ENCODE data around the gene GIPC2. TPM values are rescaled to one million over a fixed set of nuclear protein-coding genes. Genes with fewer than 3 reads are reported as not detected.

GIPC2 gene
- total and polyA plus RNA-seq, 2 donors (not counting 1 experiment from before 2014, with no cell fraction given), result not detected

GRCh38 chr1:78045563-78045925 lies 222 bp upstream of the GIPC2 start:
- TF ChIP-seq EZH2 (IDR thresholded peaks at IDR 0.05; ENCODE audit: borderline replicate concordance, insufficient read depth, low read depth, low read length, poor library complexity, severe bottlenecking), result no peak
- TF ChIP-seq, protein P1, sequence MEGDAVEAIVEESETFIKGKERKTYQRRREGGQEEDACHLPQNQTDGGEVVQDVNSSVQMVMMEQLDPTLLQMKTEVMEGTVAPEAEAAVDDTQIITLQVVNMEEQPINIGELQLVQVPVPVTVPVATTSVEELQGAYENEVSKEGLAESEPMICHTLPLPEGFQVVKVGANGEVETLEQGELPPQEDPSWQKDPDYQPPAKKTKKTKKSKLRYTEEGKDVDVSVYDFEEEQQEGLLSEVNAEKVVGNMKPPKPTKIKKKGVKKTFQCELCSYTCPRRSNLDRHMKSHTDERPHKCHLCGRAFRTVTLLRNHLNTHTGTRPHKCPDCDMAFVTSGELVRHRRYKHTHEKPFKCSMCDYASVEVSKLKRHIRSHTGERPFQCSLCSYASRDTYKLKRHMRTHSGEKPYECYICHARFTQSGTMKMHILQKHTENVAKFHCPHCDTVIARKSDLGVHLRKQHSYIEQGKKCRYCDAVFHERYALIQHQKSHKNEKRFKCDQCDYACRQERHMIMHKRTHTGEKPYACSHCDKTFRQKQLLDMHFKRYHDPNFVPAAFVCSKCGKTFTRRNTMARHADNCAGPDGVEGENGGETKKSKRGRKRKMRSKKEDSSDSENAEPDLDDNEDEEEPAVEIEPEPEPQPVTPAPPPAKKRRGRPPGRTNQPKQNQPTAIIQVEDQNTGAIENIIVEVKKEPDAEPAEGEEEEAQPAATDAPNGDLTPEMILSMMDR (IDR thresholded peaks at IDR 0.05), result no peak
- H3K79me2 ChIP-seq (ENCODE audit: control insufficient read depth, insufficient read depth, low read length), result no peaks in the 10 kb centered on the region
- Mint-ChIP-seq H3K27ac (no peak overlapping the region), H3K4me3 (peak overlapping the region; percentile 83), H3K9me3 (ENCODE audit: insufficient read depth) (no peaks in the 10 kb centered on the region), H3K4me1 (peaks cover 23% of the 10 kb centered on the region), H3K27me3 (peaks cover 44% of the 10 kb centered on the region)
- intact Hi-C loops (cut with micrococcal nuclease), result no loop called here
- peak overlapping the region; percentile 80 for H2AFZ ChIP-seq (ENCODE audit: insufficient read depth, low read depth, low read length, poor library complexity, severe bottlenecking)
- peak overlapping the region in 4 of 5 experiments; percentile 22 to 68 (median 52) for H3K4me3 ChIP-seq (ENCODE audit: control extremely low read depth in 1 of 5, extremely low read depth in 1 of 5, insufficient read depth in 1 of 5, low read depth in 2 of 5, low read length in 4 of 5)
- peaks cover 0 to 4% (median 0%) of the 10 kb centered on the region in 3 donors for H3K9me3 ChIP-seq (ENCODE audit: control extremely low read depth in 1 of 3, control insufficient read depth in 2 of 3, insufficient read depth in 1 of 3, low read length in 2 of 3)
- no peak overlapping the region for H3K27ac ChIP-seq (ENCODE audit: low read length in 2 of 2)
- H3K36me3 ChIP-seq (replicated peaks in 1 of 2; ENCODE audit: control extremely low read depth in 1 of 2, control insufficient read depth in 1 of 2, extremely low read depth in 1 of 2, insufficient read depth in 2 of 2, low read length in 1 of 2), result no peaks in the 10 kb centered on the region
- peaks cover 0 to 38% (median 35%) of the 10 kb centered on the region in 4 experiments for H3K27me3 ChIP-seq (replicated peaks in 1 of 4; ENCODE audit: control extremely low read depth in 1 of 4, control insufficient read depth in 3 of 4, insufficient read depth in 4 of 4, low read length in 3 of 4)
- no peaks in the 10 kb centered on the region for H4K20me1 ChIP-seq (ENCODE audit: control insufficient read depth, insufficient read depth, low read length, poor library complexity, severe bottlenecking)
- ChIA-PET POLR2A (interaction anchor here (0.6 kb wide), 1 partner anchor 25 kb away, joined by 4 read pairs; no protein-coding TSS in a partner anchor), CTCF (no interaction called here)
- peaks cover 19 to 24% of the 10 kb centered on the region in 2 donors for H3K4me1 ChIP-seq (ENCODE audit: control insufficient read depth in 2 of 2, insufficient read depth in 2 of 2, low read length in 2 of 2)
- peak; percentile 36 for DNase-seq
- peak overlapping the region; percentile 89 for H3K4me2 ChIP-seq (replicated peaks; ENCODE audit: low read depth, low read length, poor library complexity, severe bottlenecking)
- H3K9ac ChIP-seq (ENCODE audit: low read length), result peak overlapping the region; percentile 64
- no peak for ATAC-seq (ENCODE audit: low read depth)
- 26% methylated on average over 19 of the region's 19 CpGs for WGBS (ENCODE audit: insufficient coverage)

- no peak overlapping the region for H3K4me2 ChIP-seq (replicated peaks; ENCODE audit: low read depth, low read length, poor library complexity, severe bottlenecking)
These were observed 1.3 kb downstream of the GIPC2 start for GRCh38 chr1:78047106-78047505.

More at GRCh38 chr1:78047106-78047505, 1.3 kb downstream of the GIPC2 start:
- H3K27me3 Mint-ChIP-seq, result peaks cover 53% of the 10 kb centered on the region
- intact Hi-C loops (cut with micrococcal nuclease), result no loop called here
- CTCF ChIA-PET, result no interaction called here
- Histone ChIP-seq H3K79me2 (ENCODE audit: control insufficient read depth, insufficient read depth, low read length) (no peaks in the 10 kb centered on the region), H3K27me3 (replicated peaks in 1 of 4; ENCODE audit: control extremely low read depth in 1 of 4, control insufficient read depth in 3 of 4, insufficient read depth in 4 of 4, low read length in 3 of 4) (peaks cover 0 to 38% (median 35%) of the 10 kb centered on the region in 4 experiments), H3K9ac (ENCODE audit: low read length) (no peak overlapping the region), H3K4me3 (ENCODE audit: control extremely low read depth in 1 of 5, extremely low read depth in 1 of 5, insufficient read depth in 1 of 5, low read depth in 2 of 5, low read length in 4 of 5) (no peak overlapping the region), H3K4me1 (ENCODE audit: control insufficient read depth in 2 of 2, insufficient read depth in 2 of 2, low read length in 2 of 2) (peaks cover 19 to 24% of the 10 kb centered on the region in 2 donors), H2AFZ (ENCODE audit: insufficient read depth, low read depth, low read length, poor library complexity, severe bottlenecking) (no peak overlapping the region), H4K20me1 (ENCODE audit: control insufficient read depth, insufficient read depth, low read length, poor library complexity, severe bottlenecking) (no peaks in the 10 kb centered on the region), H3K9me3 (ENCODE audit: control extremely low read depth in 1 of 3, control insufficient read depth in 2 of 3, insufficient read depth in 1 of 3, low read length in 2 of 3) (peaks cover 0 to 4% (median 0%) of the 10 kb centered on the region in 3 donors), H3K36me3 (replicated peaks in 1 of 2; ENCODE audit: control extremely low read depth in 1 of 2, control insufficient read depth in 1 of 2, extremely low read depth in 1 of 2, insufficient read depth in 2 of 2, low read length in 1 of 2) (no peaks in the 10 kb centered on the region), H3K27ac (ENCODE audit: low read length in 2 of 2) (no peak overlapping the region)
- no peak for ATAC-seq (ENCODE audit: low read depth)
- H3K4me1 Mint-ChIP-seq, result peaks cover 20% of the 10 kb centered on the region
- peak overlapping the region; percentile 83 for H3K4me3 Mint-ChIP-seq
- H3K9me3 Mint-ChIP-seq (ENCODE audit: insufficient read depth), result no peaks in the 10 kb centered on the region
- POLR2A ChIA-PET, result no interaction called here
- no peak for DNase-seq
- 100% methylated on average over 1 of the region's 5 CpGs for WGBS (ENCODE audit: insufficient coverage)
- H3K27ac Mint-ChIP-seq, result no peak overlapping the region
- no peak for TF ChIP-seq EZH2 (IDR thresholded peaks at IDR 0.05; ENCODE audit: borderline replicate concordance, insufficient read depth, low read depth, low read length, poor library complexity, severe bottlenecking)
- TF ChIP-seq, protein P1 (IDR thresholded peaks at IDR 0.05), result no peak

Measured in B cell (primary cell).